ENCODE results near the gene CSTB.

The CSTB gene

GRCh38 chr21:43810505-43811261 lies 34.6 kb upstream of the CSTB start:
- DNase-seq (ENCODE audit: low read depth in 3 of 3), result peak; percentile 79 to 93 (median 83)

DNA sequence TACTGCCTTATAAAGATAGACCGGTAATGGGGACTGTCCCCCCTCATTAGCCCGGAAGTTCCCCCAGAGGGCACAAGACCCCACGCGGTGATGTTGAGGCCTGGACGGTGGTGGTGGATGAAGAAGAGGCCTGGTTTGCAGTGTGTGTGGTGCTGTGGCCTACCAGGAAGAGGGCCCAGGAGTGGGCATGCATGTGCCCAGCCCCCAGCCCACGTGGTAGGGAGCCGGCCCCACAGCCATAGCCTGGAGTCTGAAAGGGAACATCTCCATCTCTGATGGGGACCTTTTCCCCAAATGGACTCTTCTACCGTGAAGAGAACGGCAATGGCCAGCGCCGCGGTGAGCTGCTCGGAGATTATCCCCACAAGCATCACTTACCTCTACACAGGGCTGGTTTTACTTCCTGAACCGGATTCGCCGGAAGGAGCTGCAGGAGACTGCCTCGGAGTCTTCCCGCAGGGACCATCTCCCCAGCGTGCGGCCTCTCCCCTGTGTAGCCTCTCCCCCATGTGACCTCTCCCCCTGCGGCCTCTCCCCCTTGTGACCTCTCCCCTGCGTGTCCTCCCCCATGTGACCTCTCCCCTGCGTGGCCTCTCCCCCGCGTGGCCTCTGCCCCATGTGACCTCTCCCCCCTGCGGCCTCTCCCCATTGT lies 33.9 kb upstream of the CSTB start:
- no peak for DNase-seq (ENCODE audit: low read depth in 3 of 3)

- no peak for DNase-seq (ENCODE audit: low read depth in 3 of 3)
Measured at GRCh38 chr21:43809346-43809799, 33.3 kb upstream of the CSTB start.

DNA sequence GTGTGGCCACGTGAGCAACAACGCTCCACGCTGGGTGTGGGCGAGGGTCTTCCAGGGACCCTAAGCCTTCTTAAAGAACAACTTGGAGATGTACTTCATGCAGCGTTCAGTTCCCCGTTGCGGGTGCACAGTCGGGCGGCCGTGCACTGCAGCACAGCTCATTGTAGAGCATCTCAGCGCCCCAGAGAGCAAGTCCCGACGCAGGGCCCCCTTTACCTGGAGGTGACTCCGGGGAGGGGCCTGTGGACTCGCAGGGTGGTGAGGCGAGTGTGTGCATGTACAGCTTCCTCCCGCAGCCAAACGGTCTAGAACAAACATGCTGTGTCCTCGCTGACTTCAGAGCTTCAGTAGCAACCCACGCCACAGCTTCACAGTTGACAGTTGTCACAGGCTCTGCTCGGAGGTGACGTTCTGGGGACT lies 32.7 kb upstream of the CSTB start:
- no peak for DNase-seq (ENCODE audit: low read depth in 3 of 3)

DNA sequence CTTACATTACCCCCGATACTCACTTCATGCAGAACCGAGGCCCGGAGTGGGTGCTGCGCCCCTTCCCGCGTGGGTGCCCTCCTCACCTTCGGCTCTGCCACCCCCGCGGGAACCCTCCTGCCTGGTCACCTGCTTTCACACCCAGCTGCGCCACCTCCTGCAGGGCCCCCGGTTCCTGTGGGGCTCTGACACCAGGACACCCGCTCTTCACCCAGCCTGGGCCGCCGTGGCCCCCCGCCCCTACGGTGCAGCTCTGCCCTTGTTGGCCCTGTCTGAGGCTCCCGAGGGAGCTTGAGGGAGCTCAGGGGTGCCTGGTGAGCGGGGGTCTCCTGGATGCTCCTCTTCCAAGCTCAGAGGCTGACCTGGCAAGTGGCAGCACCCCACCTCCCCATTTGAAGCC lies 32.3 kb upstream of the CSTB start:
- no peak for DNase-seq (ENCODE audit: low read depth in 3 of 3)

- no peak for DNase-seq (ENCODE audit: low read depth in 3 of 3)
Measured at GRCh38 chr21:43806017-43806710, 30.1 kb upstream of the CSTB start.

DNA sequence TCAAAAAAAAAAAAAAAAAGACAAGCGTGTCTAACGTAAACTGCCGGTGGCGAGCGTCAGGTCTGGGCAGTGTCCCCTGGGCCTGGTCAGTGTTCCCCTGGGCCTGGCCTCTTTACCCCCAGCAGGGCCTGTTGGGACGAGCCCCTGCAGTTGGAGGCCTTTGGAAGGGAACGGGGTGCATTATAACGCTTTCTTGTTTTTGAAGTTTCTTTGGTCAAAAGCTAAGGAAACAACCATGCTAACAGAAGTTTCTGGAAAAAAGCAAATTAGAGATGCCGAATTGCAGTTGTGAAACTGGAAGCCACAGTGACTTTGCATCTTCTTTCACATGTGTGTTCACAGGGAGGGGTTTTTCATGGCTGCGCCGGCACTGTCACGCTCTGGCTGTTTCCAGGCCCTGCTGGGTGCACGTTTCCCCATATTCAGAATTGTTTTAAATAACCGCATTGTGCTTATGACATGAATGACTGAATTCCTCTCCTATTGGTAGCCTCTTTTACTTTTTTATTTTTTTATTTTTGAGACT lies 29.2 kb upstream of the CSTB start:
- DNase-seq (ENCODE audit: low read depth in 3 of 3), result no peak

DNA sequence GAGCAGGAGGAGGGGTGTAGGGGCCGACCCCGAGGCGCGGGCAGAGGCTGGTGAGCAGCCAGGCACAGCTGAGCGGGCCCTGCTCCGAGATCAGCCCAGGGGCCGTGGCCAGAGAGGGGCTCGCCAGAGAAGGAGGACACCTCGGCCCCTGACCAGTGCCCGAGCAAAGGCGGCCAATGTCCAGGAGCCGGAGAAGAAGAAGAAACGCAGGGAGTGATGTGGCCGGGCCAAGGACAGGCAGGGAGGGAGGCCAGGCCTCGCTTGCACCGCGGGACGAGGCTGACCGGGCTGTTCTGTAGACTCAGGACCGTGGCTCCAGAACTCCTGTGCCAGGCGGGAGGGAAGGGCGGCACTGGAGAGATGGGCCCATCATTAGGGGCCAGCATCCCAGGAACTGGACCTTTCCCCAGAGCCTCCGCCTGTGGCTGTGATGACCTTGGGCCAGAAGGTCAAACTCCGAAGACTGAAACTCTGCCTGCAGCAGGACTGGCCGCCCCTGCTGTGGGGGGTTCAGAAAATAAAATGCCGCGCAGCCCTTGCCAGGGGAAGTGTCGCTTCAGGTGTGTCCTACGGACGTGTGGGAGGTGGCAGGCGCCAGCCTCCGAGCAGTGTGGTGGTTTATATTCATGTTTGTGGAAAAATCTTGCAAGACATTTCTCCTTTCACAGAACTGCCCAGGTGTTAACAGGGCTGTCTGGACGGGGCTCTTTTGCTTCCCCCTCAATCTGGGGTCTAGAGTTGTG lies 27.6 kb upstream of the CSTB start:
- no peak for DNase-seq (ENCODE audit: low read depth in 3 of 3)

- DNase-seq (ENCODE audit: low read depth in 3 of 3), result no peak
Measured at GRCh38 chr21:43802713-43803313, 26.7 kb upstream of the CSTB start.

GRCh38 chr21:43801006-43801783 lies 25.1 kb upstream of the CSTB start:
- DNase-seq (ENCODE audit: low read depth in 3 of 3), result no peak

DNA sequence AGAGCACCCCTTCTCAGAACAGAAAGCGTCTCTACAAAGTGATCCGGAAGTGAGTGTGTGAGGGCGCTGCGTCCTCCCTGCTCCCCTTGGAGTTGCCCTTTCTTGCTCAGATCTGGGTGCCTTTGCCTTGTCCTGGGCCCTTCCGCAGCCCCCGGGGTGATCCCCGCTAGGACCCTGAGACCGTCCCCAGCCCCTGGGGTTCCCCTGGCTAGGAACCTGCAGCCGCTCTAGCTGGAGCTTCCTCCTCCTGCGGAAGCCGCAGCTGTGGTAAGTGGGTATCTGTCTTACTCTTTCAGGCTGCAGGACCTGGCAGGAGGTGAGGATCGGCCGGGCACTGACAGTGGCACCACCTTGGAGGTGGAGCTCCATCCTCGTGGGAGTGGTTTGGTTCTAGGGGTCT lies 24.5 kb upstream of the CSTB start:
- DNase-seq (ENCODE audit: low read depth in 3 of 3), result no peak

GRCh38 chr21:43800124-43800523 lies 24.0 kb upstream of the CSTB start:
- no peak for DNase-seq (ENCODE audit: low read depth in 3 of 3)

DNA sequence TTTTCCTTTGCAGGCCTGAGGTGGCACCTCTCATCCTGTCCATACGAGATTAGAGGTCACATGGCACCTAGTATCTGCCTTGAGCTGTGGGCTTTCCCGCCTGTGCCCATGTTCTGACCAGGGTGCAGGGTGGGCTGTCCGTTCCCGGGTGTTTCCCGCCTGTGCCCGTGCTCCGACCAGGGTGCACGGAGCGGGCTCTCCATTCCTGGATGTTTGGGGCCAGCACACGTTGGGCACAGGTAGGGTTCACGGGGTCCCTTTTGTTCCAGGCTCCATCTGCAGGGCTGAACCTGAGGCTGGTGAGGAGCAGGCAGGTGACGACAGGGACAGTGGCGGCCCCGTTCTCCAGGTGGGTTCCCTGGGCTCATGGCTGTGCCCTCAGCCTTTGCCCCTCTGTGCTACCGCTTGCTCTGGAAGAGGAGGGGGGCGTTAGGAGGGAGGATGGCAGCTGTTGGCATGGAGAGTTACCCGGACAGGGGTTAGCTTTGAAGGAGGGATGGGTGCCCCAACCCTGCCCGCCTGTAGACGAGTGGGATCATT lies 23.3 kb upstream of the CSTB start:
- DNase-seq (ENCODE audit: low read depth in 3 of 3), result no peak

DNA sequence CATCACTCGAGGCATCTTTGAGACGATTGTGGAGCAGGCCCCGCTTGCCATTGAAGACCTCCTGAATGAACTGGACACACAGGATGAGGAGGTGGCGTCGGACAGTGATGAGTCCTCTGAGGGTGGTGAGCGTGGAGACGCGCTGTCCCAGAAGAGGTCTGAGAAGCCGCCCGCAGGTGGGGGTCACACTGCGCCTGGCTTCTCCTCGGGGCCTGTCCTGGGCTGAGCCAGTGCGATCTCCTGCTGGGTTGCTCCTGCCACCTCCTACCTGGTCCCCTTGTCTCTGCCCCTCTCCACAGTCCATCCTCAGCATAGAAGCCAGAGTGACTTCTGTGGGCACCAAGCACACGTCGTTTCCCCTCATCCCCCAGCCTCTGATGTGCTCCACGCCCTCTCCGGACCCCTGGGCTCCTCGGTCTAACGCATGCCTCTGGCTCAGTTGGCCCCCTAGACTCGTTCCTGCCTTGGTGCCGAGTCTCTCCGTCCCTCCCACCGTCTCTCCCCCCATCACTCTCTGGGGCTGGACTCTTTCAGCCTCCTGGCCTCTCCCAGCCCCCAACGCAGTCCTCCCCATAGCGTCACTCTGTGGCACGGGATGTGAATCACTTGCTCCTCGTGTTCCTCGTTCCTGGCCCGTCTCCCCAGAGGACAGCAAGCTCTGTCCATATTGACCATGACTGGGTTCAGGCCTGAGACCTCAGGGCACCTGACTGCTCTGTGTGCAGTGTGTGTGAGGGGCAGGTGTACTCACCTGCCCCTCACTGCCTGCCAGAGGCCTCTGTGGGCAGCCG lies 22.0 kb upstream of the CSTB start:
- no peak for DNase-seq (ENCODE audit: low read depth in 3 of 3)

- DNase-seq (ENCODE audit: low read depth in 3 of 3), result no peak
Measured at GRCh38 chr21:43797415-43797814, 21.3 kb upstream of the CSTB start.

- no peak for DNase-seq (ENCODE audit: low read depth in 3 of 3)
Measured at GRCh38 chr21:43794857-43795256, 18.7 kb upstream of the CSTB start.

- no peak for DNase-seq (ENCODE audit: low read depth in 3 of 3)
Measured at GRCh38 chr21:43794311-43794710, 18.2 kb upstream of the CSTB start.

- no peak for DNase-seq (ENCODE audit: low read depth in 3 of 3)
Measured at GRCh38 chr21:43793243-43793642, 17.1 kb upstream of the CSTB start.

DNA sequence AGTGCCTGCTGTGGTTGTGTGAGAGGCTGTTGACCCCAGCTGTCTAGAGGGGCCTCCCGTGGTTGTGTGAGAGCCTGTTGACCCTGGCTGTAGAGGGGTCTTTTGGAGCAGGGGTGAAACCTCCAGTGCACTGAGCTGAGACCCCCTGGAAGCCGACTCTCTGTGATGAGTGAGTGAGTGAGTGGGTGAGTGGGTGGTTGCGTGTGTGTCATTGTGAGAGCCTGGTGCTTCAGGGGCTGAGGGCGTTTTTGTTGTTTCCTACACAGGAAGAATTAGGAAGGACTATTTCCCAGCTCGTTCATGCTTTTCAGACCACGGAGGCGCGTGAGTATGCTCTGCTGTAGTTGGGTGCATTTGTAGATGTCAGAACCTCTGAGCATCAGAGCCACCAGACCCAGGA lies 16.3 kb upstream of the CSTB start:
- DNase-seq (ENCODE audit: low read depth in 3 of 3), result no peak

Data from stimulated activated CD4-positive, alpha-beta T cell treated with anti-CD3 and anti-CD28 coated beads, TNF-alpha, amount 100 ng/mL, for 24 hours (primary cell).